Breast epithelium (tissue), 4 donors: ENCODE data around the gene DALRD3. TPM values are rescaled to one million over a fixed set of nuclear protein-coding genes. Genes with fewer than 3 reads are reported as not detected.

Experiments used
- DNase-seq, 2 donors: peaks; one replicate each; pipeline ENCODE4 v3.0.0-alpha.2; 2019; ENCODE audit warnings: low spot score in 2 of 2
- H3K27ac ChIP-seq, 2 donors: fragments of 200-600 bp; sonication (generic) in 1 of 2; one replicate each; pipeline ENCODE4 v1.5.1; 2016 to 2019; ENCODE audit warnings: mild to moderate bottlenecking in 1 of 2
- H3K27me3 ChIP-seq, 2 donors: fragments of 200-600 bp; sonication (generic) in 1 of 2; one replicate each; pipeline versions ENCODE4 v1.5.1 to v1.6.0; 2017 to 2019; ENCODE audit warnings: control low read depth in 1 of 2, mild to moderate bottlenecking in 1 of 2
- H3K36me3 ChIP-seq: fragments of 200-600 bp; one replicate; pipeline ENCODE4 v1.5.1; 2019
- H3K4me1 ChIP-seq, 2 donors: fragments of 200-600 bp; sonication (generic); one replicate each; pipeline ENCODE4 v1.5.1; 2016 to 2019; ENCODE audit warnings: control low read depth in 1 of 2
- H3K4me3 ChIP-seq, 3 donors: fragments of 200-600 bp; sonication (generic); 1 replicate in 2 of 3; 2 replicates in 1 of 3; pipeline ENCODE4 v1.5.1; 2016 to 2019; ENCODE audit warnings: mild to moderate bottlenecking in 3 of 3, moderate library complexity in 2 of 3
- H3K9me3 ChIP-seq, 2 donors: fragments of 200-600 bp; sonication (generic) in 1 of 2; one replicate each; pipeline ENCODE4 v1.5.1; 2016 to 2019; ENCODE audit warnings: control low read depth in 1 of 2
- CTCF ChIP-seq, 3 donors: fragments of 450-650 bp; IDR thresholded peaks; one replicate each; pipeline ENCODE4 v1.5.1; 2016 to 2017; ENCODE audit warnings: antibody characterized with exemption in 3 of 3, mild to moderate bottlenecking in 3 of 3, moderate library complexity in 3 of 3
- POLR2A ChIP-seq: fragments of 450-650 bp; IDR thresholded peaks from one replicate; pipeline ENCODE4 v1.6.1; 2016; ENCODE audit warnings: antibody characterized with exemption, mild to moderate bottlenecking, moderate library complexity
- POLR2AphosphoS5 ChIP-seq, 3 donors: sonication (generic); formaldehyde crosslinking; IDR thresholded peaks; one replicate each; pipeline ENCODE4 v1.6.1; 2017; ENCODE audit warnings: antibody characterized with exemption in 3 of 3
- intact Hi-C: fragments of 100-400 bp; cut with DNase I; formaldehyde crosslinking; loops from one replicate; pipeline ENCODE4 v1.15.1; 2023; ENCODE audit warnings: low total_unique reads
- total RNA-seq, 3 donors: library from RNA; depleted of rRNA; stranded (reverse); fragments of >200 nt; gene quantifications; one replicate each; pipeline ENCODE4 v1.1.0, GENCODE V29; 2016

Gene DALRD3
- total RNA-seq, 3 donors from 2014 or later = 27.5 to 48.4 (median 37.7) TPM

GRCh38 chr3:48984663-48985062 is 33.7 kb downstream of the DALRD3 start:
- Histone ChIP-seq H3K36me3 (no peaks in the 10 kb centered on the region), H3K4me3 (no peak overlapping the region), H3K27me3 (no peaks in the 10 kb centered on the region), H3K4me1 (peaks cover 5 to 7% of the 10 kb centered on the region in 2 donors), H3K9me3 (no peaks in the 10 kb centered on the region), H3K27ac (no peak overlapping the region)
- intact Hi-C loops = no loop called here
- DNase-seq = no peak
- no peak for TF ChIP-seq POLR2AphosphoS5 (IDR thresholded peaks at IDR 0.05)
- no peak for TF ChIP-seq POLR2A
- TF ChIP-seq CTCF (IDR thresholded peaks at IDR 0.05) = no peak

- Histone ChIP-seq H3K4me1 (no peaks in the 10 kb centered on the region), H3K9me3 (no peaks in the 10 kb centered on the region), H3K27me3 (no peaks in the 10 kb centered on the region), H3K36me3 (no peaks in the 10 kb centered on the region), H3K27ac (no peak overlapping the region), H3K4me3 (no peak overlapping the region)
- DNase-seq = no peak
- TF ChIP-seq POLR2A = no peak
- no peak for TF ChIP-seq POLR2AphosphoS5 (IDR thresholded peaks at IDR 0.05)
- TF ChIP-seq CTCF (IDR thresholded peaks at IDR 0.05) = no peak
- intact Hi-C loops = no loop called here
Observed at GRCh38 chr3:48983096-48983495, 35.3 kb downstream of the DALRD3 start.

- no peak for DNase-seq
- Histone ChIP-seq H3K4me1 (no peaks in the 10 kb centered on the region), H3K9me3 (no peaks in the 10 kb centered on the region), H3K4me3 (no peak overlapping the region), H3K36me3 (no peaks in the 10 kb centered on the region), H3K27me3 (no peaks in the 10 kb centered on the region), H3K27ac (no peak overlapping the region)
- intact Hi-C loops = no loop called here
- TF ChIP-seq POLR2AphosphoS5 (IDR thresholded peaks at IDR 0.05) (no peak), CTCF (IDR thresholded peaks at IDR 0.05) (no peak), POLR2A (no peak)
Observed at GRCh38 chr3:48982686-48983085, 35.7 kb downstream of the DALRD3 start.

GRCh38 chr3:48982016-48982415 is 36.4 kb downstream of the DALRD3 start:
- DNase-seq = no peak
- intact Hi-C loops = no loop called here
- H3K27ac ChIP-seq = no peak overlapping the region
- no peaks in the 10 kb centered on the region for H3K9me3 ChIP-seq
- no peak overlapping the region for H3K4me3 ChIP-seq
- no peak for TF ChIP-seq POLR2A
- TF ChIP-seq POLR2AphosphoS5 (IDR thresholded peaks at IDR 0.05) = no peak
- no peak for TF ChIP-seq CTCF (IDR thresholded peaks at IDR 0.05)
- no peaks in the 10 kb centered on the region for H3K4me1 ChIP-seq
- no peaks in the 10 kb centered on the region for H3K27me3 ChIP-seq
- H3K36me3 ChIP-seq = no peaks in the 10 kb centered on the region

- H3K27ac ChIP-seq = no peak overlapping the region
- no peak overlapping the region for H3K4me3 ChIP-seq
- no peaks in the 10 kb centered on the region for H3K36me3 ChIP-seq
- intact Hi-C loops = no loop called here
- no peaks in the 10 kb centered on the region for H3K4me1 ChIP-seq
- no peak for TF ChIP-seq POLR2AphosphoS5 (IDR thresholded peaks at IDR 0.05)
- no peak for TF ChIP-seq CTCF (IDR thresholded peaks at IDR 0.05)
- no peak for TF ChIP-seq POLR2A
- H3K9me3 ChIP-seq = no peaks in the 10 kb centered on the region
- no peak for DNase-seq
- no peaks in the 10 kb centered on the region for H3K27me3 ChIP-seq
Observed at GRCh38 chr3:48980295-48980694, 38.1 kb downstream of the DALRD3 start.
